Astrocyte (in vitro differentiated cells and primary cell): ENCODE results near the gene ADGRG6. TPM values are rescaled to one million over a fixed set of nuclear protein-coding genes. Genes with fewer than 3 reads are reported as not detected.

Experiments used
- DNase-seq: peaks from one replicate; pipeline ENCODE4 v3.0.0-alpha.2; 2010; ENCODE audit warnings: low read depth
- FAIRE-seq: peaks from 2 replicates; lab custom pipeline; 2011; peaks lifted over from hg19 to GRCh38; lab: Jason Lieb, UNC
- H2AFZ ChIP-seq: 2 replicates; pipeline ENCODE4 v1.6.0; 2012; ENCODE audit warnings: low read depth, low read length, inconsistent platforms
- H3K27ac ChIP-seq: 2 replicates; pipeline ENCODE4 v1.5.1; 2011; ENCODE audit warnings: low read depth, low read length, inconsistent platforms
- H3K27me3 ChIP-seq: 2 replicates; pipeline ENCODE4 v1.6.0; 2011; ENCODE audit warnings: low read length, inconsistent platforms; ENCODE audit not compliant: insufficient read depth
- H3K36me3 ChIP-seq: 2 replicates; pipeline ENCODE4 v1.5.1; 2011; ENCODE audit warnings: low read length, inconsistent platforms; ENCODE audit not compliant: insufficient read depth
- H3K4me1 ChIP-seq: 2 replicates; pipeline ENCODE4 v1.5.1; 2011; ENCODE audit warnings: low read length, inconsistent platforms; ENCODE audit not compliant: insufficient read depth
- H3K4me2 ChIP-seq: 2 replicates; pipeline ENCODE4 v1.6.0; 2012; ENCODE audit warnings: low read length, inconsistent platforms
- H3K4me3 ChIP-seq: 2 replicates; pipeline ENCODE4 v1.5.1; 2011; ENCODE audit warnings: low read depth, mild to moderate bottlenecking, low read length, inconsistent platforms; ENCODE audit not compliant: insufficient read depth
- H3K79me2 ChIP-seq: 2 replicates; pipeline ENCODE4 v1.6.0; 2012; ENCODE audit warnings: mild to moderate bottlenecking, low read length, inconsistent platforms; ENCODE audit not compliant: insufficient read depth
- H3K9ac ChIP-seq: 2 replicates; pipeline ENCODE4 v1.6.0; 2012; ENCODE audit warnings: mild to moderate bottlenecking, low read length, inconsistent platforms
- H3K9me3 ChIP-seq: 2 replicates; pipeline ENCODE4 v1.5.1; 2012; ENCODE audit warnings: low read depth, mild to moderate bottlenecking, low read length, inconsistent platforms; ENCODE audit not compliant: insufficient read depth
- H4K20me1 ChIP-seq: 2 replicates; pipeline ENCODE4 v1.6.0; 2012; ENCODE audit warnings: low read length, inconsistent platforms; ENCODE audit not compliant: insufficient read depth
- H3K27ac Mint-ChIP-seq: one replicate; pipeline ENCODE4 v1.8.0; 2021; ENCODE audit warnings: mild to moderate bottlenecking, mixed read lengths; ENCODE audit not compliant: unreplicated experiment
- H3K27me3 Mint-ChIP-seq: one replicate; pipeline ENCODE4 v1.8.0; 2021; ENCODE audit warnings: low read depth, mixed read lengths; ENCODE audit not compliant: unreplicated experiment
- H3K36me3 Mint-ChIP-seq: one replicate; pipeline ENCODE4 v1.8.0; 2021; ENCODE audit warnings: low read depth, mixed read lengths; ENCODE audit not compliant: unreplicated experiment
- H3K4me1 Mint-ChIP-seq: one replicate; pipeline ENCODE4 v1.8.0; 2021; ENCODE audit warnings: low read depth, mixed read lengths; ENCODE audit not compliant: unreplicated experiment
- H3K4me3 Mint-ChIP-seq: one replicate; pipeline ENCODE4 v1.8.0; 2021; ENCODE audit warnings: mild to moderate bottlenecking, moderate library complexity, mixed read lengths; ENCODE audit not compliant: unreplicated experiment
- H3K9me3 Mint-ChIP-seq: one replicate; pipeline ENCODE4 v1.8.0; 2021; ENCODE audit warnings: mild to moderate bottlenecking, mixed read lengths; ENCODE audit not compliant: unreplicated experiment
- CTCF ChIP-seq: IDR thresholded peaks from 2 replicates; pipeline ENCODE4 v1.5.1; 2011; ENCODE audit warnings: low read depth, mild to moderate bottlenecking, inconsistent platforms, low read length, moderate library complexity; ENCODE audit not compliant: insufficient read depth
- EZH2 ChIP-seq: IDR thresholded peaks from 2 replicates; pipeline ENCODE4 v1.6.1; 2012; ENCODE audit warnings: mild to moderate bottlenecking, low read length, inconsistent platforms; ENCODE audit not compliant: insufficient read depth
- total RNA-seq: library from RNA; stranded (reverse); gene quantifications from 2 replicates; pipeline ENCODE4 v1.2.1, GENCODE V29; 2021

ADGRG6 gene
- total RNA-seq, 1 donor from 2014 or later, result 98.2 TPM

DNA sequence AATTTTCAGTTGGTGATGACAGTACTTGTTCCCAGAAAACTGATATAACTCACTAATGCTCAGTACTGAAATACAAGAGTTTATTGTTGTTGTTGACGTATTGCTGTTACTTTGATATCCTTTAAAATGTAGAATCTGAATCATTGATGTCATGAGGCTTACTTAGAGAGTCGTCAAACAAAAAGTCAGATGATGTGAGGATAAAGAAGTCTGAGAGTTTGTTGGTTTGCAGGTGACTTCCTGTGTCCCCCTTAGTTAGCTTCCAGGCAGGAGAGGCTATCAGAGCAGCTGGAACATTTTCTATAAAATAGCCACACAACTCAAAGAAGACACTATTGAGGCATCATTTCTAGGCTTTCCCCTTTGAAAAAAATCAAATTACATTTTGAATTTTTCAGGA lies 97.9 kb downstream of the ADGRG6 start:
- DNase-seq, result no peak
- no peaks in the 10 kb centered on the region for H4K20me1 ChIP-seq
- H3K79me2 ChIP-seq, result no peaks in the 10 kb centered on the region
- no peak overlapping the region for H3K27ac Mint-ChIP-seq
- H3K36me3 ChIP-seq, result no peaks in the 10 kb centered on the region
- H3K9me3 ChIP-seq, result no peaks in the 10 kb centered on the region
- no peak overlapping the region for H3K4me3 Mint-ChIP-seq
- H3K4me1 Mint-ChIP-seq, result peaks cover 40% of the 10 kb centered on the region
- FAIRE-seq, result peak; percentile 13
- no peak overlapping the region for H3K27ac ChIP-seq
- peaks cover 10% of the 10 kb centered on the region for H3K36me3 Mint-ChIP-seq
- H3K9ac ChIP-seq, result no peak overlapping the region
- H3K9me3 Mint-ChIP-seq, result no peaks in the 10 kb centered on the region
- H3K27me3 Mint-ChIP-seq, result no peaks in the 10 kb centered on the region
- no peak overlapping the region for H3K4me2 ChIP-seq
- H3K27me3 ChIP-seq, result no peaks in the 10 kb centered on the region
- no peak overlapping the region for H3K4me3 ChIP-seq
- TF ChIP-seq EZH2 (no peak), CTCF (no peak)
- peaks cover 11% of the 10 kb centered on the region for H3K4me1 ChIP-seq
- no peak overlapping the region for H2AFZ ChIP-seq

GRCh38 chr6:142400495-142400894 lies 98.7 kb downstream of the ADGRG6 start:
- no peaks in the 10 kb centered on the region for H3K9me3 ChIP-seq
- Mint-ChIP-seq H3K9me3 (no peaks in the 10 kb centered on the region), H3K27ac (peak overlapping the region; percentile 84), H3K4me1 (peaks cover 39% of the 10 kb centered on the region), H3K4me3 (no peak overlapping the region), H3K36me3 (peaks cover 12% of the 10 kb centered on the region), H3K27me3 (no peaks in the 10 kb centered on the region)
- H3K27ac ChIP-seq, result peak overlapping the region; percentile 27
- peak overlapping the region; percentile 23 for H3K9ac ChIP-seq
- no peaks in the 10 kb centered on the region for H3K27me3 ChIP-seq
- H3K4me1 ChIP-seq, result peaks cover 11% of the 10 kb centered on the region
- DNase-seq, result peak; percentile 72
- no peaks in the 10 kb centered on the region for H3K36me3 ChIP-seq
- no peaks in the 10 kb centered on the region for H3K79me2 ChIP-seq
- H3K4me3 ChIP-seq, result no peak overlapping the region
- FAIRE-seq, result no peak
- H3K4me2 ChIP-seq, result peak overlapping the region; percentile 67
- H4K20me1 ChIP-seq, result no peaks in the 10 kb centered on the region
- TF ChIP-seq CTCF (no peak), EZH2 (no peak)
- peak overlapping the region; percentile 35 for H2AFZ ChIP-seq

DNA sequence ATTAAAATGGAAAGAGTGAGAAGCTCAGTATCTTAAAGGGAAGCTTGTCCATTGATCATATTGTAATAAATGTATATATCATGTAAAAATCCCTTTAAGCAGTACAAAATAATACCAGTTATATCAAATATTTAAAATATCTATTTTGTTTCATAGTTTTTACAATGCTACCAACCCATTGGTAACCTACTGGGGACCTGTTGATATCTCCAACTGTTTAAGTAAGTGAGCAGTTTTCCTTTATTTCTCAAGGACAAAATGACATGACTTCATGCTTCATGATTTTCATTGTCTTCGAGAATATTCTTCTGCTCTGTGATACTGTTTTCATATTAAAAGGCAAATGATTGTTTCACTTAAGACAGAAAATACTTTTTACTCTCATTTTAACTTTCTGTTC lies 100.0 kb downstream of the ADGRG6 start:
- H4K20me1 ChIP-seq, result no peaks in the 10 kb centered on the region
- FAIRE-seq (no peak), DNase-seq (no peak)
- no peaks in the 10 kb centered on the region for H3K9me3 ChIP-seq
- no peak overlapping the region for H2AFZ ChIP-seq
- Mint-ChIP-seq H3K9me3 (no peaks in the 10 kb centered on the region), H3K27ac (peak overlapping the region; percentile 47), H3K4me1 (peaks cover 31% of the 10 kb centered on the region), H3K4me3 (no peak overlapping the region), H3K27me3 (no peaks in the 10 kb centered on the region), H3K36me3 (peaks cover 12% of the 10 kb centered on the region)
- no peaks in the 10 kb centered on the region for H3K79me2 ChIP-seq
- TF ChIP-seq EZH2 (no peak), CTCF (no peak)
- no peaks in the 10 kb centered on the region for H3K27me3 ChIP-seq
- no peak overlapping the region for H3K9ac ChIP-seq
- H3K4me2 ChIP-seq, result no peak overlapping the region
- H3K36me3 ChIP-seq, result no peaks in the 10 kb centered on the region
- H3K27ac ChIP-seq, result no peak overlapping the region
- no peak overlapping the region for H3K4me3 ChIP-seq
- H3K4me1 ChIP-seq, result peaks cover 11% of the 10 kb centered on the region
